ENCODE measurements around the gene ZNF14. TPM values are rescaled to one million over a fixed set of nuclear protein-coding genes. Genes with fewer than 3 reads are reported as not detected.

Gene ZNF14
- total and polyA plus RNA-seq, 10 of the 15 experiments (the other 5 are each of a cell fraction or from before 2014, with no cell fraction given) = 2.5 to 7.2 (median 4.6) TPM

GRCh38 chr19:19745496-19746285 lies 12.8 kb upstream of the ZNF14 start (continued):
- no peak for TF ChIP-seq NRF1 (conservative IDR thresholded peaks at IDR 0.05; ENCODE audit: low read depth, low read length)
- TF ChIP-seq RELB (IDR thresholded peaks at IDR 0.05; ENCODE audit: low read depth) = no peak
- TF ChIP-seq KAT2A (conservative IDR thresholded peaks at IDR 0.05; ENCODE audit: control insufficient read depth, low read depth, low read length) = no peak
- no peak for TF ChIP-seq YBX1 (IDR thresholded peaks at IDR 0.05)
- no peak for TF ChIP-seq CBX5 (IDR thresholded peaks at IDR 0.05; ENCODE audit: low read depth)

- H3K4me2 ChIP-seq (ENCODE audit: control insufficient read depth, insufficient read depth) = no peak overlapping the region
- H2AFZ ChIP-seq (ENCODE audit: control insufficient read depth, low read depth, low read length) = no peak overlapping the region
- no peaks in the 10 kb centered on the region for H3K4me1 ChIP-seq (ENCODE audit: control insufficient read depth, insufficient read depth, low read length)
- WGBS (ENCODE audit: insufficient coverage, insufficient replicate concordance, low lambda C conversion rate, missing lambda C conversion rate) = 51% methylated on average over 17 of the region's 17 CpGs
- CTCF ChIA-PET = interaction anchor here (0.6 kb wide), 1 partner anchor 224 kb away, joined by 4 read pairs; no protein-coding TSS in a partner anchor
- RAD21 ChIA-PET (ENCODE audit: unreplicated experiment) = no interaction called here
- no peaks in the 10 kb centered on the region for H3K27me3 ChIP-seq (replicated peaks in 1 of 2; ENCODE audit: control insufficient read depth in 2 of 2, insufficient read depth in 2 of 2, low read length in 1 of 2)
- no peak for FAIRE-seq
- SMC1A ChIA-PET (ENCODE audit: uncharacterized antibody, unreplicated experiment) = no interaction called here
- H3K27ac ChIP-seq (ENCODE audit: control insufficient read depth, insufficient read depth) = no peak overlapping the region
- DNase-seq (ENCODE audit: low read depth, low spot score) = no peak
- no peaks in the 10 kb centered on the region for H4K20me1 ChIP-seq (ENCODE audit: control insufficient read depth, insufficient read depth)
- POLR2A ChIA-PET = no interaction called here
- intact Hi-C loops (cut with micrococcal nuclease; ENCODE audit: unreplicated experiment) = no loop called here
- no peak for ATAC-seq
- in situ Hi-C loops (cut with MboI) = no loop called here
- no TSS peak for BruUV-seq (replicated peaks)
- H3K9ac ChIP-seq (ENCODE audit: control insufficient read depth, insufficient read depth, low read length) = no peak overlapping the region
- H3K79me2 ChIP-seq (ENCODE audit: control insufficient read depth, insufficient read depth, low read length) = no peaks in the 10 kb centered on the region
- no peaks in the 10 kb centered on the region for H3K36me3 ChIP-seq (ENCODE audit: control insufficient read depth in 2 of 2, insufficient read depth in 2 of 2, low read length in 1 of 2)
- no peak overlapping the region for H3K4me3 ChIP-seq
- H3K9me3 ChIP-seq (replicated peaks; ENCODE audit: control insufficient read depth, insufficient read depth, low read length) = no peaks in the 10 kb centered on the region; the same call in 2 of the 3 replicates
- no peak for TF ChIP-seq ZBTB4 (CRISPR knock-in tag; IDR thresholded peaks at IDR 0.05)
- TF ChIP-seq KAT2A (conservative IDR thresholded peaks at IDR 0.05; ENCODE audit: control insufficient read depth, low read depth, low read length) = no peak
- TF ChIP-seq NR2F1 (conservative IDR thresholded peaks at IDR 0.05) = no peak
- TF ChIP-seq ZNF384 (IDR thresholded peaks at IDR 0.05; ENCODE audit: borderline replicate concordance, low read depth, low read length) = no peak
- TF ChIP-seq CHD4 (IDR thresholded peaks at IDR 0.05) = no peak
- no peak for TF ChIP-seq SREBF1 (IDR thresholded peaks at IDR 0.05; ENCODE audit: low read length)
- no peak for TF ChIP-seq E2F4 (IDR thresholded peaks at IDR 0.05; ENCODE audit: low read depth, low read length)
- TF ChIP-seq ATF3 (IDR thresholded peaks at IDR 0.05; ENCODE audit: borderline replicate concordance, extremely low read depth, low read depth, low read length) = no peak
- no peak for TF ChIP-seq USF2 (IDR thresholded peaks at IDR 0.05; ENCODE audit: borderline replicate concordance, low read depth, low read length)
- TF ChIP-seq SMC3 (IDR thresholded peaks at IDR 0.05; ENCODE audit: borderline replicate concordance, low read length) = no peak
- no peak for TF ChIP-seq ZSCAN29 (IDR thresholded peaks at IDR 0.05)
Observed at GRCh38 chr19:19744641-19745040, 11.7 kb upstream of the ZNF14 start.

All from GM12878 (cell line).